Endometrial microvascular endothelial cells (primary cell): ENCODE data around the gene NRAP. TPM values are rescaled to one million over a fixed set of nuclear protein-coding genes. Genes with fewer than 3 reads are reported as not detected.

Experiments used
- in situ Hi-C: cut with HindIII; loops from 2 replicates; pipeline ENCODE4 v1.10.0; 2017; ENCODE audit warnings: low sequenced_read_pairs, low pct_unique_long_range_greater_than_20kb; ENCODE audit errors: inconsistent ontology term
- total RNA-seq: library from RNA; depleted of rRNA; stranded (reverse); fragments of >200 nt; gene quantifications from one replicate; pipeline ENCODE4 v1.2.3, GENCODE V29; 2015; ENCODE audit errors: inconsistent ontology term

Gene NRAP, protein sequence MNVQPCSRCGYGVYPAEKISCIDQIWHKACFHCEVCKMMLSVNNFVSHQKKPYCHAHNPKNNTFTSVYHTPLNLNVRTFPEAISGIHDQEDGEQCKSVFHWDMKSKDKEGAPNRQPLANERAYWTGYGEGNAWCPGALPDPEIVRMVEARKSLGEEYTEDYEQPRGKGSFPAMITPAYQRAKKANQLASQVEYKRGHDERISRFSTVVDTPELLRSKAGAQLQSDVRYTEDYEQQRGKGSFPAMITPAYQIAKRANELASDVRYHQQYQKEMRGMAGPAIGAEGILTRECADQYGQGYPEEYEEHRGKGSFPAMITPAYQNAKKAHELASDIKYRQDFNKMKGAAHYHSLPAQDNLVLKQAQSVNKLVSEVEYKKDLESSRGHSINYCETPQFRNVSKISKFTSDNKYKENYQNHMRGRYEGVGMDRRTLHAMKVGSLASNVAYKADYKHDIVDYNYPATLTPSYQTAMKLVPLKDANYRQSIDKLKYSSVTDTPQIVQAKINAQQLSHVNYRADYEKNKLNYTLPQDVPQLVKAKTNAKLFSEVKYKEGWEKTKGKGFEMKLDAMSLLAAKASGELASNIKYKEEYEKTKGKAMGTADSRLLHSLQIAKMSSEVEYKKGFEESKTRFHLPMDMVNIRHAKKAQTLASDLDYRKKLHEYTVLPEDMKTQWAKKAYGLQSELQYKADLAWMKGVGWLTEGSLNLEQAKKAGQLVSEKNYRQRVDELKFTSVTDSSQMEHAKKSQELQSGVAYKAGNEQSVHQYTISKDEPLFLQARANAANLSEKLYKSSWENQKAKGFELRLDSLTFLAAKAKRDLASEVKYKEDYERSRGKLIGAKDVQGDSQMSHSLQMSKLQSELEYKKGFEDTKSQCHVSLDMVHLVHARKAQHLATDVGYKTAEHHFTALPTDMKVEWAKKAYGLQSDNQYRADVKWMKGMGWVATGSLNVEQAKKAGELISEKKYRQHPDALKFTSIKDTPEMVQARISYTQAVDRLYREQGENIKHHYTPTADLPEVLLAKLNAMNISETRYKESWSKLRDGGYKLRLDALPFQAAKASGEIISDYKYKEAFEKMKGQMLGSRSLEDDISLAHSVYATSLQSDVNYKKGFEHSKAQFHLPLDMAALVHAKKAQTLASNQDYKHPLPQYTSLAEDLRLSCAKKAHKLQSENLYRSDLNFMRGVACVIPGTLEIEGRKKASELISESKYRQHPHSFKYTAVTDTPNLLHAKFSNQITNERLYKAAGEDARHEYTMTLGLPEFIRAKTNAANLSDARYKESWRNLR (N-terminal part only)
- not detected for total RNA-seq

DNA sequence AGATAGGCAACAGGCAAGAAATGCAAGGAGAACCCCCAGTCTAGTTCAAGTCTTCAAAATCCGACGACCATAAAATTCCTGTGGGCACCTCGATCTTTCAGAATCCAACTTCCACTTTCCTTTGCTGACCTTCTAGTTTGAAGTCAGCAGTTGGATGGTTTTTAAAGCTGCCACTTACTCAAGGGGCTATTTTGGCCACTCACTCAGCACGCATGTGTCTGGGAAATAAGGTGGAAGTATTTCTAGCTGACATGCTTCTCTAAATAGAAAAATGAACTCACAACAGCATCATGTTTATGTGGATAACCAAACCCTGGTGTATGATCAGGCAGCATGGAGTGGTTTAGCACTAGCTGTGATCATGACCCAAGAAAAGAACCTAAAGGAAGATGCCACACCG lies at the start of gene NRAP:
Gene NRAP (minus strand): TSS at position 134 of the 400 bp plus-strand sequence. CDS start 159 bp downstream, outside the sequence.
- in situ Hi-C loops = no loop called here

DNA sequence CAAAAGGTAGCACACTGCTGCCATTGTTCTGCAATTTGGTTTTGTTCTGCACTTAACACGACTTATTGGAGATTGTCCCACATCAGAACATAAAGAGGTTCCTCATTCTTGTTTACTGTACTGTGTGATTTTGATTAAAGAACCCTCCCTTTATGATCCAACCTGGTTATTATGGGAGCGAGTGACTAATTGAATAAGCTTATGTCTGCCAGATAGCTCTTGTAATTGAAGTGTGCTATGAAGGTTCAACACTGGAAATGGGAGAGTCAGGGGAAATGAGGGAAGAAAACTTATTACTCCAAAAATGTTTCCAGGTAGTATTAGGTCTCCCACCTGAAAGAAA lies 49.8 kb upstream of the NRAP start:
- in situ Hi-C loops = no loop called here

DNA sequence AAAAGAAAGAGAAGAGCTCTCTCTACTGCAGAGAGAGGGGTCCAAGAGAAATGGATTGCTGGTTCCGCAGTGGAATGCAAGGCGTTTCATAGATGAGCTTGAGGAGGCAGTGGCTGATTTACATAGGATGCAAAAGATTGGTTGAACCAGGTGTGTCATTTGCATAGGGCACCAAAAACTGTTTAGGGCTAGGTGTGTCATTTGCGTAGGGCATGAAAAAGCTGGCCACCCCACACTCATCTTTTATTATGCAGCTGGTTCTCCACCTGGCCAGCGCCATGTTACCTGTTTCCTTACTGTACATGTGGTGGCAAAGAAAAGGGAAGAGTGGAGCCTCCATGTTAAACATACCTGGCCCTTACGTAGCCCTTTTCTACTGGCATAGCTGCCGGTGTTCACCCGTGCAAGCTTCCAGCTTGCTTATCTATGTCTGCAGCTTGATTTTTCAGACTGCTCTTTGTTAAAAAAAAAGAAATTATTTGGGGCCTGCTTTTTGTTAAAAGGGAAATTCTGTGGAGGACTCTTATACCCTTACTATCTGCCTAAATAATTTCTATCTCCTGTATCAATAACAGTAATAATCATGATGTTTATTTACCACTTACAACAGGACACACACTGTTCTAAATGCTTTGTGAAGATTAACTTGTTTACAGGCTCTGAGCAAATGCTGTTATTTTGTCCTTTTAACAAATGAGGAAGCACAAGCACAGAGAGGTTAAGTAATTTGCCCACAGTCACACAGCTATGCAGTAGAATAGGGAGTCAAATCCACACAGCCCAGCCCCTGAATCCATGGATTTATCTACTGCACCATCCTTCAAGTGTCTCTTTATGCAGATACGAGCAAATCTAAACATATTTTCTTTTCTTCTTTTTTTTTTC lies 49.2 kb upstream of the NRAP start:
- in situ Hi-C loops = no loop called here

DNA sequence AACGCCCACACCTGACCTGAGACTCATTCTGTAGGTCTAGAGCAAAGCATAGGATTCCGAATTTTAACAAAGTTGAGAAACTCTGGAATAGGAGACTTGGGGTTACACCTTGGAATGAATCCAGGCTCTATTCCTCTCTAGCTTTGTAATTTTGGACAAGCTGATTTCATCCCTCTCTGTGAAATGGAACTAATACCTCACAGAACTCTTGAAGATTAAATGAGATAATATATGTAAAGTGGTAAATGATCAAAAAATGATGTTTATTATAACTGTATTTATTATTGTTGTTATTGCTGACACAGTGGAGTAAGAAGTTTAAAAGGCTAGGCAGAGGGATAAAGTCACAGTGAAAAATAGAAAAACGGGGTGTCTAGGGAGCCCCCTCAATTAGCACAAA lies 48.2 kb upstream of the NRAP start:
- in situ Hi-C loops = no loop called here

DNA sequence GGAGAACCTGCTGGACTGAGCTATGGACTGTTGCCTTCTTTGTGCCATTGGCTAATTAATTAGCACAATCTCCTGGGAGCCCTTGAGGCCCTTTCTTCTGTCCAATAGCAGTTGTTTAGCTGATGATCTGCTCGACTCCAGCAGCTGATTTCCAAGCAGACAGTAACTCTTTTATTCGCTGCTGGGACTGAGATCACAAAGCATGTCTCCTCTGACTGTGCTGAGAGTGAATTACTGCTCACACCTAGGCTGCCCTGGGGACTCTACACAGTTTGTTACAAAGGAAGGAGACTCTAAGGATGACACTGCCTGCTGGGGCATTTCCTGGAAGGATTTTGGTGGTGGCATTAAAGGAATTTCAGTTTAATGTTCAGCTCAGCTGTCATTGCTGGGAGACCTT lies 47.3 kb upstream of the NRAP start:
- in situ Hi-C loops = no loop called here

DNA sequence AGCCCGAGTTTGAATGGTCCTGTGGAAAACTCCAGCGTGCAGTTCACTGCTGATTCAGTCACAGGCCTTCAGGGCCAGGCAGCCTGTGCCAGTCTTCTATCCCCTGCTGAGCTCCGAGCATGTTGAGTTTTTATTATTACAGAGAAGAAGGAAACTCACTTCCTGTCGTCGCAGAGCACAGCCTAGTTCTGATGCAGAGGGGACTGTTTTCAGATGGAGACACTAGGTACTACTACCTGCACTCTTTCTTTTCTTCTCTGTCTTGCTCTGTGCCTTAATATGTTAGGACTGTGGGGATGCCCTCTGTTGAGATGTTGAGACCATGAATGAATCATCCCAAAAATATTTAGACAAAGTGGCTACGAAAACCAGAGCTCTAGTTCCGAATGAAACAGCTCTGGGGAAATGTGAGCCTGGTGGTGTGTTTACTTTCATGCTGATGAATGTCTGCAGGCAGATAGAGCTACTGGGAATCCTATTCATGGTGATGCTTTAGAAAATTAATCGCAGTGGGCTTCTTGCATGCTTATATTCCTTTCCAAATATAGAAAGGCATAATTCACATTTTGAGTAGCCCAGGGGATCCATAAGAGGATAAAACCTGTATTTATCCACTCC lies 45.5 kb upstream of the NRAP start:
- in situ Hi-C loops = no loop called here

DNA sequence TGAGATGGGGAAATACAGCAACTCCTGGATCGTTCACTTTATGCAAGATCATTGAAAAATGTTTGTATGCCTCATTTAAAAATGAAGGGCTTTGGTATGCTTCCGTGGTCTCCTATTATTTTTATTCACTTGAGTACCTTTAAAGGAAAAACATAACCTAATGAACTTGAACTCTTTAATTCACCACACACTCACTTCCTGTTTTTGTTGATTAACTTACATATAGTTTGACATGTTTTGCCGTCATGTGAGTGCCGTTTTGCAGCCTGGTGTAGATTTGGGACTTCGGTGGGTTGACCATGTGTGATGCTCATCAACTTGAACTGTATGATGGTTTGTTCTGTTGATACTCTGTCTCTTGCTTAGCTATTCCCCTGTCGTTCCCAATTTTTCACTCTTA lies 44.8 kb upstream of the NRAP start:
- in situ Hi-C loops = no loop called here

DNA sequence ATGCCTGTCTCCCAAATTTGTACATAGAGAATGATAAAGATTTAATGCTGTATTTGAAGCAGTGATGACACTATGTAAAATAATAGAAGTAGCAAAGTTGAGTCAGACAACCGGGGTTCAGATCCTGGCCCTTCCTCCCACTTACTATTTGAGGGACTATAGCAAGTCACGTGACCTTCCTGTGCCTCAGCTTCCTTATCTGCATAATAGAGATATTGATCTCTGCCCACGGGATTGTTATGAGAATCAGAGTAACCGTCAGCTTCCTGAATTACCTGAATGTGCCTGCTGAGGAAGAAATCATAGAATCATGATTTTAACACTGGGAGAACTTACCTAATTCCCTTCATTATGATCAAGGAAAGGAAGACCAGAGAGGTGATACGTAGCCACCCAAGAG lies 42.8 kb upstream of the NRAP start:
- in situ Hi-C loops = no loop called here

DNA sequence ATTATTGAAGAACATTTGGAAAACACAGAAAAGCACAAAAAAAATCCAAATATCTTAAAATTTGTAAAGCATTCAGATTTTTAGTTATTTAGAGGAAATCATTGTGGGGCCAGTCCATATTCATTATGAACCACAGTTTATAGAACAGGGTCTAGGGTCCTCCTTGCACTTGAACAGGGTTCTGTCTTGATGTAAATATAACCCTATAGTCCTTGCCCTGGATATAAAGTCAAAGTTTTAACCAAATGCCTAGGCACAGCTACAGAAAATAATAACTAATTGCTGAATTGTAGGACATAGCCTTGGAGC lies 41.5 kb upstream of the NRAP start:
- in situ Hi-C loops = no loop called here

DNA sequence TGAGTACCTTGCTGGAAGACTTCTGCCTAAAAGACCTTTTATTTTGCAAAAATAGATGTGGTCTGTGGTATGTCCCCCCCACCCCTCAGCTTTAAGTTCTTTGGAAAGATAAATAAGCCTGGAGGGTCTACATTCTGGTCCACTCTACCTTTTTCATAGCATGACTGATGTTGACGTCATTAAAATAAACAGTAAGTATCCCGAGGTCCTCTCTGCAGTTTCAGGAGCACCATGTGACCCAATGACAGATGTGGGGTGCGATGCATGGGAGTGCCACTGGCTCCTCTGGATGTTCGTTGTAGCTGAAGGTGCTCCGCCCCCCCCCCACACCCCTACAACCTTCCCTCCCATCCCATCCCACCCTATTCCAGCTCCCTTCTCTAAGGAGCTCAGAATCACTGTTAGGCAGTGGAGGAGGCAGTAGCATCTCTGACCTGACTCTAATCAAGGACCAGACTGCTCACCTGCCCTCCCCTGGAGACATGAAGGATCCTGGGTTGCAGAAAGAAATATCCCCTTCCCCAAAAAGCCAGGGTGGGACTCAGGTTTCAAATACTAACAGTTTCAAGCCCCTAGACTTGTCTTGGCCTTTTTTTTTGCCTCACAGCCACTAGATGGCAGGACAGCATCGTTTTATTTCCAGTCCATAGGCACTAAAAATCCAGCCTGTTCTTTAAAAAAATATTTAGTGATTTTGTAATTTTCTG lies 40.9 kb upstream of the NRAP start:
- in situ Hi-C loops = no loop called here

DNA sequence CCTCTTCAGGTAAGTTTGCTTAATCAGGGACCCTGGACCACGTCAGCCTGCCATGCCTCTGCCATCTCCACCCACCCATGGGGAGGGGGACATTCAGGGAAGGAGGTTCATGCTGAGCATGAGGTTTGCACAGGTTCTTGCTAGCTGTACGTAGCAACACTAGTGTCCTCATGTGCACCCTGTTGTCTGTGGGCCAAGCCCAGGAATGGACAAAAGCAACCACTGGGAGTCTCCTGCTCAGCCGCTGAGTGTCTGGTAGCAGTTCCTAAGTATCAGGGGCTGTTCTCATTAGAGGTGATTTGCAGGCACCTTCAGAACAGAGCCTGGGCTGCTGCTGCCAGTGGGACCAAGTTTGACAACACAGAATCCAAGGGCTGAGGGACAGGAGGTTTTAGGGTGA lies 33.8 kb upstream of the NRAP start:
- in situ Hi-C loops = no loop called here

DNA sequence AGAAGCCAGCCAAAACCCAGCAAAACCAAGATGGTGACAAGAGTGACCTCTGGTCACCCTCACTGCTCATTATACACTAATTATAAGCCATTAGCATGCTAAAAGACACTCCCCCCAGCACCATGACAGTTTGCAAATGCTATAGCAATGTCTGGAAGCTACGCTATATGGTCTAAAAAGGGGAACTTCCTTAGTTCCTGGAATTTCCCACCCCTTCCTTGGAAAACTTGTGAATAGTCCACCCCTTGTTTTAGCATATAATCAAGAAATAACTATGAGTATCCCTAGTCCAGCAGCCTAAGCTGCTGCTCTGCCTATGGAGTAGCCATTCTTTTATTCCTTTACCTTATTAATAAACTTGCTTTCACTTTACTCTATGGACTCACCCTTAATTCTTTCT lies 31.9 kb upstream of the NRAP start:
- in situ Hi-C loops = no loop called here

DNA sequence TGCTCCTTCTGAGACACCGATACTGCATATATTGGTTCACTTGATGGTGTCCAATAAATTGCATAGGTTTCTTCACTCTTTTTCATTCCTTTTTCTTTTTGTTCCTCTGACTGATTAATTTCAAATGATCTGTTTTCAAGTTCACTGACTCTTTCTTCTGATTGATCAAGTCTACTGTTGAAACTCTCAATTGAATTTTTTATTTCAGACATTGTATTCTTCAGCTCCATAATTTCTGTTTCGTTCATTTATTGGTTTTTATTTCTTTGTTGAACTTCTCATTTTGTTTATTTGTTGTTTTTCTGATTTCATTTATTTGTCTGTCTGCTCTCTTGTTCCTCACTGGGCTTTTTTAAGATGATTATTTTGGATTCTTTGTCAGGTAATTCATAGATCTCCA lies 29.5 kb upstream of the NRAP start:
- in situ Hi-C loops = no loop called here

DNA sequence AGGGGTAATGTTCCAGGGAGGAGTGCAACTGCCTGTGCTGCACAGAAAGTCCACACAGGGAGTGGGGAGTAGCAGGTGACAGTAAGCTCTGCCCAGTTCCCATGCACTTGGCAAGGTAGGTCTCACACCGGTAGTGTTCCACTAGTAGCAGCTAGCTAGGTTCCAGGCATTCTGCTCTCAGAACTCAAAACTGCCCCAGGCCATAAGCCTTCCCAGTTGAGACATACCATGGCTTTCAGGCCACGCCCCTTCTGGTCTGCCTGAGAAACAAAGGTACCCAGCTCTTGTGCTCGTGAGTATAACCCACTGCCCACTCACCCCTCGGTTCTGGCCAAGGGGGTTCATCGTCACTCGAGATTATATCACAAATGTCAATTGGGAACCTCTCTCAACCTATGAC lies 28.4 kb upstream of the NRAP start:
- in situ Hi-C loops = no loop called here

DNA sequence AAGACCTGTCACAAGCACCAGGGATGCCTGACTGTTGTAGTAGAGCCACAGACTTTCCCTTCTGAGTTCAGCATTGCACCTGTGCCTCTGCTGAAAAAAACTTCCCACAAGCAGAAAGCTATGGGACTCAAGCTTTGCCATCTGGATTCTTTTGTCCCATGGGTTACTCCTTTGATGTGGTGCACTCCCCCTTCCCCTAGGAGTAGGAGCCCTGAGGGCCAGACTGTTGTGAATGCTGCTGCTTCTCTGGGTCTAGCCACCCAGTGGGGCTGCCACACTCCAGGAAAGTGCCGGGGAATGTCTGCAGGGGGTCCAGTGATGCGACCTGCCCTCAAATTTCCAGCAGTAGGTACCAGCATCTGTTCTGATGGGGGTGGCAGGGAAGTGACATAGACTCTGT lies 27.5 kb upstream of the NRAP start:
- in situ Hi-C loops = no loop called here

DNA sequence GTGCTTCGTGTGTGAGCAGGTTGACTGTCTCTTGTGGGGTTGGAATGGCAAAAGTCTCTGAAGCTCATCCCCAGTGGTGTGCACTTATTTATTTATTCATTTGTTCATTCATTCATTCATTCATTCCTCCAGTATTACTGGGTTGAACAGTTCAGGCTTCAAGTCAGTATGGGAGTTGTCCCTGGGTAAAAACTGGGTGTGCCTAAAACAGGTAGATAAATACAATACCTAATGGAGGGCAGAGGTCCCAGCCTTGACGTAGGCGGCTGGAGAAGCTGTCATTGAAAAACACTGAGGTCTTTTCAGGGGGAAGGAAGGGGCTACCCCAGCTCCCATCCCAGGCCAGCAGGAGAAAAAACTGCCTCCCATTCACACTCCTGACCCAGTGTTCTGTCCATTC lies 26.9 kb upstream of the NRAP start:
- in situ Hi-C loops = no loop called here

DNA sequence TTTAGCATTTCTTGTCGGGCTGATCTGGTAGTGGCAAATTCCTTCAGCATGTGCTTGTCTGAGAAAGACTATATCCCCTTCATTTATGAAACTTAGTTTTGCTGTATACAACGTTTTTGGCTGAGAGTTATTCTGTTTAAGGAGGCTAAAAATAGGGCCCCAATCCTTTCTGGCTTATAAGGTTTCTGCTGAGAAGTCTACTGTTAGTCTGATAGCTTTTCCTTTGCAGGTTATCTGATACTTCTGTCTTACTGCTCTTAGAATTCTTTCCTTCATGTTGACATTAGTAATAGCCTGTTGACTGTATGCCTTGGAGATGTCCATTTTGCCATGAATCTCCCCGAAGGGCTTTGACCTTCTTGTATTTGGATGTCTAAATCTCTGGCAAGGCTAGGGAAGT lies 25.7 kb upstream of the NRAP start:
- in situ Hi-C loops = no loop called here

DNA sequence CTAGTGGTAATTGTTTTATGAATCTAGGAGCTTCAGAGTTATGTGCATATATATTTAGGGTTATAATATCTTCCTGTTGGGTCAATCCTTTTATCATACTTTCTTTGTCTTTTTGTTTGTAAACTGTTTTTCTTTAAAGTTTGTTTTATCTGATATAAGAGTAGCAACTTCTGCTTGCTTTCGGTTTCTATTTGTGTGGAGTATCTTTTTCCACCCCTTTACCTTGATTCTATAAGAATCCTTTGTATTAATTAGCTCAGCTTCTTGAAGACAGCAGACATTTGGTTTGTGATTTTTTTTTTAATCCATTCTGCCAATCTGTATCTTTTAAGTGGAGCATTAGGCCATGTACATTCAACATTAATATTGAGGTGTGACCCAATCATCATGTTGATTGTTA lies 25.2 kb upstream of the NRAP start:
- in situ Hi-C loops = no loop called here
